Stimulated activated CD8-positive, alpha-beta memory T cell treated with anti-CD3 and anti-CD28 coated beads, Interleukin-7, amount 100 ng/mL, for 24 hours (primary cell): ENCODE data around the gene ARID3A.
"Not testable (repeated sequence)": the region's sequence is repeated elsewhere in the genome, so short reads cannot be mapped to it uniquely, and the experiment has no call there.

ENCODE experiments used
- DNase-seq: peaks from one replicate; pipeline ENCODE4 v3.0.0-alpha.2; 2020; ENCODE audit warnings: low read depth

The ARID3A gene

GRCh38 chr19:947707-948539 lies 22.1 kb downstream of the ARID3A start:
- DNase-seq: no peak

- no peak for DNase-seq
Observed at GRCh38 chr19:948842-949496, 23.1 kb downstream of the ARID3A start.

- no peak for DNase-seq
Observed at GRCh38 chr19:950352-951066, 24.7 kb downstream of the ARID3A start.

GRCh38 chr19:952049-952679 lies 26.3 kb downstream of the ARID3A start:
- no peak for DNase-seq

GRCh38 chr19:952680-953444 lies 27.0 kb downstream of the ARID3A start:
- DNase-seq: no peak

GRCh38 chr19:953445-954271 lies 27.8 kb downstream of the ARID3A start:
- no peak for DNase-seq

GRCh38 chr19:954272-954671 lies 28.4 kb downstream of the ARID3A start:
- DNase-seq: no peak

- no peak for DNase-seq
Observed at GRCh38 chr19:954672-955494, 29.0 kb downstream of the ARID3A start.

- no peak for DNase-seq
Observed at GRCh38 chr19:955803-956765, 30.2 kb downstream of the ARID3A start.

GRCh38 chr19:956766-957440 lies 31.1 kb downstream of the ARID3A start:
- DNase-seq: no peak

- not testable (repeated sequence) for DNase-seq
Observed at GRCh38 chr19:957578-957977, 31.7 kb downstream of the ARID3A start.

GRCh38 chr19:958967-959855 lies 33.4 kb downstream of the ARID3A start:
- DNase-seq: no peak

- DNase-seq: no peak
Observed at GRCh38 chr19:960020-960419, 34.2 kb downstream of the ARID3A start.

- DNase-seq: no peak
Observed at GRCh38 chr19:960601-960938, 34.7 kb downstream of the ARID3A start.

- DNase-seq: no peak
Observed at GRCh38 chr19:961866-962620, 36.2 kb downstream of the ARID3A start.

- no peak for DNase-seq
Observed at GRCh38 chr19:962683-963400, 37.0 kb downstream of the ARID3A start.
